HL-60 (cell line): ENCODE measurements around the gene SMC6.

Experiments used
- DNase-seq, 2 experiments: peaks; one replicate each; pipeline ENCODE4 v3.0.0-alpha.2; 2010 to 2020; ENCODE audit warnings: low read depth in 1 of 2, low spot score in 1 of 2
- H3K27ac ChIP-seq: fragments of 250-450 bp; sonication (Bioruptor Pico); replicated peaks from 2 replicates; pipeline ENCODE4 v1.5.1; 2020; ENCODE audit warnings: mild to moderate bottlenecking, moderate library complexity
- H3K27me3 ChIP-seq: fragments of 250-450 bp; sonication (Bioruptor Pico); 2 replicates; pipeline ENCODE4 v1.5.1; 2021; ENCODE audit warnings: mild to moderate bottlenecking, moderate library complexity; ENCODE audit not compliant: insufficient read depth, poor library complexity, severe bottlenecking
- H3K4me3 ChIP-seq: replicated peaks from 2 replicates; pipeline ENCODE4 v1.5.1; 2011; ENCODE audit warnings: mild to moderate bottlenecking, control low read depth, low read length; ENCODE audit not compliant: insufficient read depth
- CTCF ChIP-seq: IDR thresholded peaks from one replicate; pipeline ENCODE4 v1.5.1; 2011; ENCODE audit warnings: low read length, control low read depth, inconsistent platforms; ENCODE audit not compliant: insufficient read depth
- GABPA ChIP-seq: IDR thresholded peaks from 2 replicates; pipeline ENCODE4 v1.6.1; 2012; ENCODE audit warnings: low read depth
- POLR2AphosphoS5 ChIP-seq: IDR thresholded peaks from 2 replicates; pipeline ENCODE4 v1.6.1; 2012; ENCODE audit warnings: low read depth
- REST ChIP-seq: IDR thresholded peaks from 2 replicates; pipeline ENCODE4 v1.6.1; 2012; ENCODE audit warnings: low read depth; ENCODE audit not compliant: insufficient replicate concordance
- SPI1 ChIP-seq: IDR thresholded peaks from 2 replicates; pipeline ENCODE4 v1.6.1; 2012; ENCODE audit warnings: low read depth, mild to moderate bottlenecking, borderline replicate concordance

The SMC6 gene

DNA sequence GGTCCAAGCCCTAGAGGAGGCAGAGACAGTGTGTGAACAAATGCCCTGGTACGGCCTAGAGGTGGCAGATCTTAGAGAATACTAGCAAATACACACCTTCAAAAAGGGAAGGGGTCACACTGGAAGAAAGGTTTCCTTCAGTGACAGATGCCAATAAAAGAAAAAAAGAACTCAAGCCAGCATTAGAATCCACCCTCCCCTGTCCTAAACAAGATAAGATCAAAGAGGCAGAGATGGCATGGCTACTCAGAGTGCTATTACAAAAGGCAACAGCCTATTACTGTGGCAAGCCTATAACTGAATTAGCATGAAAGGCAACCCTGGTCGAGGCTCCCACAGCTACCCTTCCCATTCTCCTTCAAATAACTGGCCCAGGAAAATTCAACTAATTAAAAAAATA, 69.6 kb downstream of the SMC6 start:
- TF ChIP-seq REST (no peak), SPI1 (no peak), POLR2AphosphoS5 (no peak), CTCF (no peak), GABPA (no peak)
- H3K4me3 ChIP-seq, result no peak overlapping the region
- no peak overlapping the region for H3K27ac ChIP-seq
- no peak for DNase-seq
- no peaks in the 10 kb centered on the region for H3K27me3 ChIP-seq

GRCh38 chr2:17682098-17682857, 71.3 kb downstream of the SMC6 start:
- Histone ChIP-seq H3K4me3 (no peak overlapping the region), H3K27ac (no peak overlapping the region), H3K27me3 (no peaks in the 10 kb centered on the region)
- TF ChIP-seq POLR2AphosphoS5 (no peak), GABPA (no peak), SPI1 (no peak), REST (no peak), CTCF (no peak)
- DNase-seq, result no peak

GRCh38 chr2:17680119-17680518, 73.5 kb downstream of the SMC6 start:
- H3K4me3 ChIP-seq, result no peak overlapping the region
- no peaks in the 10 kb centered on the region for H3K27me3 ChIP-seq
- H3K27ac ChIP-seq, result no peak overlapping the region
- no peak for DNase-seq
- TF ChIP-seq CTCF (no peak), GABPA (no peak), REST (no peak), POLR2AphosphoS5 (no peak), SPI1 (no peak)
